GM23338 (cell line): ENCODE results near the gene VHLL. TPM values are rescaled to one million over a fixed set of nuclear protein-coding genes. Genes with fewer than 3 reads are reported as not detected.

Experiments
- ATAC-seq: fragments of 200-7000 bp; cut with Tn5 transposase; 3 replicates; pipeline ENCODE4 v1.9.1; 2020
- DNase-seq: peaks from one replicate; pipeline ENCODE4 v3.0.0-alpha.2; 2015; ENCODE audit warnings: low spot score
- H2AFZ ChIP-seq: fragments of 200-600 bp; sonication (generic); 2 replicates; pipeline ENCODE4 v1.8.0; 2016; ENCODE audit warnings: antibody characterized with exemption, mild to moderate bottlenecking, moderate library complexity
- H3F3A ChIP-seq: fragments of 200-600 bp; sonication (generic); replicated peaks from 2 replicates; pipeline ENCODE4 v1.8.0; 2017; ENCODE audit warnings: antibody characterized with exemption, mixed run types, low read depth
- H3K27ac ChIP-seq: fragments of 200-600 bp; sonication (generic); 2 replicates; pipeline ENCODE4 v1.6.1; 2016; ENCODE audit warnings: low read depth
- H3K27me3 ChIP-seq: fragments of 200-600 bp; sonication (generic); 2 replicates; pipeline ENCODE4 v1.8.0; 2016; ENCODE audit warnings: mild to moderate bottlenecking, mixed run types, moderate library complexity; ENCODE audit not compliant: insufficient read depth
- H3K36me3 ChIP-seq: fragments of 200-600 bp; sonication (generic); 2 replicates; pipeline ENCODE4 v1.8.0; 2016; ENCODE audit warnings: mild to moderate bottlenecking; ENCODE audit not compliant: insufficient read depth
- H3K4me1 ChIP-seq: fragments of 200-600 bp; sonication (generic); 2 replicates; pipeline ENCODE4 v1.8.0; 2016; ENCODE audit warnings: mild to moderate bottlenecking, moderate library complexity; ENCODE audit not compliant: insufficient read depth
- H3K4me2 ChIP-seq: fragments of 200-600 bp; sonication (generic); 2 replicates; pipeline ENCODE4 v1.7.1; 2017; ENCODE audit warnings: mixed run types
- H3K4me3 ChIP-seq: fragments of 200-600 bp; sonication (generic); 2 replicates; pipeline ENCODE4 v1.6.1; 2016; ENCODE audit warnings: mixed run types
- H3K79me2 ChIP-seq: fragments of 200-600 bp; sonication (generic); replicated peaks from 2 replicates; pipeline ENCODE4 v1.8.0; 2017; ENCODE audit warnings: mild to moderate bottlenecking; ENCODE audit not compliant: insufficient read depth
- H3K9me2 ChIP-seq: fragments of 200-600 bp; sonication (generic); 2 replicates; pipeline ENCODE4 v1.8.0; 2017; ENCODE audit not compliant: insufficient read depth
- H4K20me1 ChIP-seq: fragments of 200-600 bp; sonication (generic); replicated peaks from 2 replicates; pipeline ENCODE4 v1.8.0; 2017; ENCODE audit warnings: mild to moderate bottlenecking; ENCODE audit not compliant: insufficient read depth
- H3K27ac Mint-ChIP-seq: 2 replicates; pipeline ENCODE4 v1.8.0; 2020; ENCODE audit warnings: inconsistent platforms, mild to moderate bottlenecking, moderate library complexity, mixed read lengths
- H3K27me3 Mint-ChIP-seq: 3 replicates; pipeline ENCODE4 v1.8.0; 2022; ENCODE audit warnings: low read depth, mild to moderate bottlenecking, moderate library complexity, mixed read lengths, inconsistent platforms; ENCODE audit not compliant: insufficient read depth, poor library complexity
- H3K36me3 Mint-ChIP-seq: 3 replicates; pipeline ENCODE4 v1.8.0; 2021; ENCODE audit warnings: low read depth, mild to moderate bottlenecking, inconsistent platforms, moderate library complexity, mixed read lengths
- H3K4me1 Mint-ChIP-seq: 3 replicates; pipeline ENCODE4 v1.8.0; 2020; ENCODE audit warnings: mild to moderate bottlenecking, inconsistent platforms, mixed read lengths
- H3K4me3 Mint-ChIP-seq: 3 replicates; pipeline ENCODE4 v1.8.0; 2021; ENCODE audit warnings: moderate library complexity, mild to moderate bottlenecking, inconsistent platforms, mixed read lengths
- H3K9me3 Mint-ChIP-seq: 3 replicates; pipeline ENCODE4 v1.8.0; 2020; ENCODE audit warnings: moderate library complexity, mild to moderate bottlenecking, inconsistent platforms, mixed read lengths
- CREB1 ChIP-seq: fragments of 250-450 bp; sonication (Bioruptor Pico); IDR thresholded peaks from 2 replicates; pipeline ENCODE4 v1.5.0; 2020; ENCODE audit warnings: low read depth, mild to moderate bottlenecking, moderate library complexity
- EZH2phosphoT487 ChIP-seq: fragments of 200-600 bp; sonication (generic); IDR thresholded peaks from one replicate; pipeline ENCODE4 v1.8.1; 2018; ENCODE audit warnings: antibody characterized with exemption; ENCODE audit not compliant: unreplicated experiment
- JUNB ChIP-seq: IDR thresholded peaks from one replicate; pipeline ENCODE4 v1.6.1; 2016; ENCODE audit warnings: antibody characterized with exemption; ENCODE audit not compliant: unreplicated experiment
- POLR2AphosphoS5 ChIP-seq: IDR thresholded peaks from 2 replicates; pipeline ENCODE4 v1.6.1; 2016; ENCODE audit warnings: antibody characterized with exemption, low read depth
- STAT1 ChIP-seq: IDR thresholded peaks from one replicate; pipeline ENCODE4 v1.6.1; 2016; ENCODE audit warnings: antibody characterized with exemption; ENCODE audit not compliant: unreplicated experiment
- ZNF331 ChIP-seq: fragments of 250-450 bp; sonication (Bioruptor Pico); IDR thresholded peaks from 2 replicates; pipeline ENCODE4 v1.5.0; 2020; ENCODE audit warnings: low read depth, mild to moderate bottlenecking, moderate library complexity
- polyA plus RNA-seq: library from polyadenylated mRNA; unstranded; fragments of >200 nt; fragmentation: Nextera tagmentation; extraction: Ambion mirVana; gene quantifications from 2 replicates; pipeline ENCODE4 v1.2.1, GENCODE V29; 2016
- total RNA-seq: library from RNA; depleted of rRNA; stranded (reverse); fragments of >200 nt; shearing (Covaris generic); gene quantifications from 2 replicates; pipeline ENCODE4 v1.2.3, GENCODE V29; 2014
- TF ChIP-seq, protein P1 (sequence below): fragments of 250-450 bp; sonication (Bioruptor Pico); IDR thresholded peaks from 2 replicates; pipeline ENCODE4 v1.5.0; 2020; ENCODE audit warnings: mild to moderate bottlenecking, moderate library complexity
- TF ChIP-seq, protein P2 (sequence below): IDR thresholded peaks from 2 replicates; pipeline ENCODE4 v1.6.1; 2016; ENCODE audit warnings: antibody characterized with exemption

VHLL gene
- total and polyA plus RNA-seq, 2 experiments from 2014 or later = not detected

DNA sequence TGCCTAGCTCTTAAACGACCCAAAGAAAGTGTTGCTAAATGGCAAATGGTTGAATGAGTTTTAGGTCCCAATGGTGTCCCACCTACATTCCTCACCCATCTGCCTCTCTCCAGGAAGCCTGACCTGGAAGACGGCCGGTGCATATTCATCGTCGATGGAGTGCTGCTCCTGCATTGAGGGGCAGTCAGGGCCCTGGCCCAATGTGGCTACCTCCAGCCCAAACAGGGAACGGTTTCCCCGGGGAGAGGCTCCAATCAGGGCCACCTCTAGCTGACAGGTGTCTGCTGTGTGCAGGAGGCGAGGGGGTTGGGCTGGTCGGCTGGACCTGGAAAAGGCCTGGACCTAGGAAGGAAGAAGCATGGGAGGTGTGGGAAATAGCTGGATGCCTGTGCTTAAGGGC lies 5.2 kb downstream of the VHLL start (continued):
- TF ChIP-seq, protein P1, sequence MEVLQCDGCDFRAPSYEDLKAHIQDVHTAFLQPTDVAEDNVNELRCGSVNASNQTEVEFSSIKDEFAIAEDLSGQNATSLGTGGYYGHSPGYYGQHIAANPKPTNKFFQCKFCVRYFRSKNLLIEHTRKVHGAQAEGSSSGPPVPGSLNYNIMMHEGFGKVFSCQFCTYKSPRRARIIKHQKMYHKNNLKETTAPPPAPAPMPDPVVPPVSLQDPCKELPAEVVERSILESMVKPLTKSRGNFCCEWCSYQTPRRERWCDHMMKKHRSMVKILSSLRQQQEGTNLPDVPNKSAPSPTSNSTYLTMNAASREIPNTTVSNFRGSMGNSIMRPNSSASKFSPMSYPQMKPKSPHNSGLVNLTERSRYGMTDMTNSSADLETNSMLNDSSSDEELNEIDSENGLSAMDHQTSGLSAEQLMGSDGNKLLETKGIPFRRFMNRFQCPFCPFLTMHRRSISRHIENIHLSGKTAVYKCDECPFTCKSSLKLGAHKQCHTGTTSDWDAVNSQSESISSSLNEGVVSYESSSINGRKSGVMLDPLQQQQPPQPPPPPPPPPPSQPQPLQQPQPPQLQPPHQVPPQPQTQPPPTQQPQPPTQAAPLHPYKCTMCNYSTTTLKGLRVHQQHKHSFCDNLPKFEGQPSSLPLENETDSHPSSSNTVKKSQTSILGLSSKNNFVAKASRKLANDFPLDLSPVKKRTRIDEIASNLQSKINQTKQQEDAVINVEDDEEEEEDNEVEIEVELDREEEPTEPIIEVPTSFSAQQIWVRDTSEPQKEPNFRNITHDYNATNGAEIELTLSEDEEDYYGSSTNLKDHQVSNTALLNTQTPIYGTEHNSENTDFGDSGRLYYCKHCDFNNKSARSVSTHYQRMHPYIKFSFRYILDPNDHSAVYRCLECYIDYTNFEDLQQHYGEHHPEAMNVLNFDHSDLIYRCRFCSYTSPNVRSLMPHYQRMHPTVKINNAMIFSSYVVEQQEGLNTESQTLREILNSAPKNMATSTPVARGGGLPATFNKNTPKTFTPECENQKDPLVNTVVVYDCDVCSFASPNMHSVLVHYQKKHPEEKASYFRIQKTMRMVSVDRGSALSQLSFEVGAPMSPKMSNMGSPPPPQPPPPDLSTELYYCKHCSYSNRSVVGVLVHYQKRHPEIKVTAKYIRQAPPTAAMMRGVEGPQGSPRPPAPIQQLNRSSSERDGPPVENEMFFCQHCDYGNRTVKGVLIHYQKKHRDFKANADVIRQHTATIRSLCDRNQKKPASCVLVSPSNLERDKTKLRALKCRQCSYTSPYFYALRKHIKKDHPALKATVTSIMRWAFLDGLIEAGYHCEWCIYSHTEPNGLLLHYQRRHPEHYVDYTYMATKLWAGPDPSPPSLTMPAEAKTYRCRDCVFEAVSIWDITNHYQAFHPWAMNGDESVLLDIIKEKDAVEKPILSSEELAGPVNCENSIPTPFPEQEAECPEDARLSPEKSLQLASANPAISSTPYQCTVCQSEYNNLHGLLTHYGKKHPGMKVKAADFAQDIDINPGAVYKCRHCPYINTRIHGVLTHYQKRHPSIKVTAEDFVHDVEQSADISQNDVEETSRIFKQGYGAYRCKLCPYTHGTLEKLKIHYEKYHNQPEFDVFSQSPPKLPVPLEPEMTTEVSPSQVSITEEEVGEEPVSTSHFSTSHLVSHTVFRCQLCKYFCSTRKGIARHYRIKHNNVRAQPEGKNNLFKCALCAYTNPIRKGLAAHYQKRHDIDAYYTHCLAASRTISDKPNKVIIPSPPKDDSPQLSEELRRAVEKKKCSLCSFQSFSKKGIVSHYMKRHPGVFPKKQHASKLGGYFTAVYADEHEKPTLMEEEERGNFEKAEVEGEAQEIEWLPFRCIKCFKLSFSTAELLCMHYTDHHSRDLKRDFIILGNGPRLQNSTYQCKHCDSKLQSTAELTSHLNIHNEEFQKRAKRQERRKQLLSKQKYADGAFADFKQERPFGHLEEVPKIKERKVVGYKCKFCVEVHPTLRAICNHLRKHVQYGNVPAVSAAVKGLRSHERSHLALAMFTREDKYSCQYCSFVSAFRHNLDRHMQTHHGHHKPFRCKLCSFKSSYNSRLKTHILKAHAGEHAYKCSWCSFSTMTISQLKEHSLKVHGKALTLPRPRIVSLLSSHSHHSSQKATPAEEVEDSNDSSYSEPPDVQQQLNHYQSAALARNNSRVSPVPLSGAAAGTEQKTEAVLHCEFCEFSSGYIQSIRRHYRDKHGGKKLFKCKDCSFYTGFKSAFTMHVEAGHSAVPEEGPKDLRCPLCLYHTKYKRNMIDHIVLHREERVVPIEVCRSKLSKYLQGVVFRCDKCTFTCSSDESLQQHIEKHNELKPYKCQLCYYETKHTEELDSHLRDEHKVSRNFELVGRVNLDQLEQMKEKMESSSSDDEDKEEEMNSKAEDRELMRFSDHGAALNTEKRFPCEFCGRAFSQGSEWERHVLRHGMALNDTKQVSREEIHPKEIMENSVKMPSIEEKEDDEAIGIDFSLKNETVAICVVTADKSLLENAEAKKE (CRISPR knock-in tag) = no peak

DNA sequence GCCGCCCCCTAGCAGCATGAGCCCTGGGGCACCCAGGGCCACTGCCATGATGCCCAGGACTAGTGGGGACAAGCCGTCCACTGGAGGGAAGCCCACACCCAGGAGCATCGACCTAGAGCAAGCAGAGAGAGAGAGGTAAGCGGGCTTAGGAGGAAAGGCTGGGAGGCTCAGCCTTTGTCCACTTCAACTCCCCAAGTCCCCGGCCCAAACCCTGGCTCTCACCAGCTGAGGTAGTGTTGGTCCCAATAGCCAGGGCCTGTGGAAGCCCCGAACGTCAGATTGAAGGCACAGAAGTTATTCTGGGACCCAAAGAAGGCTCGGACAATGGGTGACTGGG lies 6.0 kb downstream of the VHLL start:
- Histone ChIP-seq H3F3A (peaks cover 5% of the 10 kb centered on the region), H3K9me2 (no peaks in the 10 kb centered on the region), H3K4me2 (no peak overlapping the region), H4K20me1 (0 out of 2 replicates have a peak, but pooled peaks cover 2% of the 10 kb centered on the region), H3K79me2 (no peaks in the 10 kb centered on the region), H3K36me3 (no peaks in the 10 kb centered on the region), H3K4me3 (no peak overlapping the region), H3K27me3 (no peaks in the 10 kb centered on the region), H3K27ac (no peak overlapping the region), H3K4me1 (no peaks in the 10 kb centered on the region; the same call in 1 of the 2 replicates), H2AFZ (no peak overlapping the region)
- DNase-seq (no peak), ATAC-seq (no peak)
- no peaks in the 10 kb centered on the region for H3K9me3 Mint-ChIP-seq
- H3K27me3 Mint-ChIP-seq = peaks cover 6% of the 10 kb centered on the region
- peaks cover 2% of the 10 kb centered on the region; the same call in 1 of the 3 replicates for H3K36me3 Mint-ChIP-seq
- no peak overlapping the region for H3K4me3 Mint-ChIP-seq
- no peak overlapping the region for H3K27ac Mint-ChIP-seq
- peaks cover 5% of the 10 kb centered on the region for H3K4me1 Mint-ChIP-seq
- TF ChIP-seq STAT1 (no peak), ZNF331 (CRISPR knock-in tag) (no peak), POLR2AphosphoS5 (no peak), EZH2phosphoT487 (no peak), CREB1 (no peak), JUNB (no peak)
- TF ChIP-seq, protein P1 (CRISPR knock-in tag) = no peak
- TF ChIP-seq, protein P2, sequence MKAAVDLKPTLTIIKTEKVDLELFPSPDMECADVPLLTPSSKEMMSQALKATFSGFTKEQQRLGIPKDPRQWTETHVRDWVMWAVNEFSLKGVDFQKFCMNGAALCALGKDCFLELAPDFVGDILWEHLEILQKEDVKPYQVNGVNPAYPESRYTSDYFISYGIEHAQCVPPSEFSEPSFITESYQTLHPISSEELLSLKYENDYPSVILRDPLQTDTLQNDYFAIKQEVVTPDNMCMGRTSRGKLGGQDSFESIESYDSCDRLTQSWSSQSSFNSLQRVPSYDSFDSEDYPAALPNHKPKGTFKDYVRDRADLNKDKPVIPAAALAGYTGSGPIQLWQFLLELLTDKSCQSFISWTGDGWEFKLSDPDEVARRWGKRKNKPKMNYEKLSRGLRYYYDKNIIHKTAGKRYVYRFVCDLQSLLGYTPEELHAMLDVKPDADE = no peak
